HEK293 (cell line): ENCODE data around the gene AMER3.
A peak's percentile ranks its signal among the peaks of the same experiment; 100 is the strongest.

Experiments
- CTCF ChIA-PET: fragments of 350-600 bp; formaldehyde crosslinking; extraction: SDS; loops from one replicate; lab custom pipeline; 2021; ENCODE audit warnings: antibody characterized with exemption; lab: Yijun Ruan, JAX
- POLR2A ChIA-PET: fragments of 300-600 bp; formaldehyde crosslinking; extraction: SDS; loops from one replicate; lab custom pipeline; 2020; ENCODE audit warnings: antibody characterized with exemption, inconsistent platforms; lab: Yijun Ruan, JAX
- H3K27ac ChIP-seq: fragments of 200-500 bp; sonication (Bioruptor generic); 2 replicates; pipeline ENCODE4 v1.5.1; 2014; ENCODE audit warnings: low read depth, low read length, control low read depth, inconsistent platforms; ENCODE audit errors: extremely low read depth
- H3K36me3 ChIP-seq, 2 experiments: fragments of 200-500 bp in 1 of 2; sonication (Bioruptor generic) in 1 of 2; 1 replicate in 1 of 2; 2 replicates in 1 of 2; pipeline ENCODE4 v1.5.1; 2014 to 2017; ENCODE audit warnings: inconsistent platforms in 2 of 2, low read length in 2 of 2; ENCODE audit not compliant: control insufficient read depth in 2 of 2, insufficient read depth in 1 of 2
- H3K4me1 ChIP-seq: fragments of 200-500 bp; sonication (Bioruptor generic); 2 replicates; pipeline ENCODE4 v1.5.1; 2014; ENCODE audit warnings: mild to moderate bottlenecking, low read length, inconsistent platforms; ENCODE audit not compliant: control insufficient read depth, insufficient read depth
- H3K4me3 ChIP-seq: 2 replicates; pipeline ENCODE4 v1.5.1; 2011; ENCODE audit warnings: low read depth, mild to moderate bottlenecking, control low read depth, low read length, moderate library complexity
- H3K9me3 ChIP-seq: fragments of 200-500 bp; sonication (Bioruptor generic); 2 replicates; pipeline ENCODE4 v1.5.1; 2014; ENCODE audit warnings: low read depth, low read length, inconsistent platforms; ENCODE audit not compliant: control insufficient read depth, insufficient read depth
- BCL11B ChIP-seq: fragments of 450-650 bp; formaldehyde crosslinking; IDR thresholded peaks from 2 replicates; pipeline ENCODE4 v1.5.1; 2016; ENCODE audit warnings: low read depth, missing biosample characterization, missing genetic modification characterization
- FEZF1 ChIP-seq: fragments of 450-650 bp; formaldehyde crosslinking; IDR thresholded peaks from 2 replicates; pipeline ENCODE4 v1.5.1; 2016; ENCODE audit warnings: missing biosample characterization, missing genetic modification characterization
- TRIM28 ChIP-seq: IDR thresholded peaks from 2 replicates; pipeline ENCODE4 v1.6.1; 2011; ENCODE audit warnings: low read length, control low read depth, borderline replicate concordance
- ZBTB10 ChIP-seq: fragments of 450-650 bp; formaldehyde crosslinking; IDR thresholded peaks from 2 replicates; pipeline ENCODE4 v1.5.1; 2016; ENCODE audit warnings: missing biosample characterization, missing genetic modification characterization
- ZFP37 ChIP-seq: fragments of 450-650 bp; formaldehyde crosslinking; IDR thresholded peaks from 2 replicates; pipeline ENCODE4 v1.5.1; 2016; ENCODE audit warnings: missing biosample characterization, missing genetic modification characterization
- ZNF138 ChIP-seq: fragments of 450-650 bp; formaldehyde crosslinking; IDR thresholded peaks from 2 replicates; pipeline ENCODE4 v1.5.1; 2016; ENCODE audit warnings: missing biosample characterization, missing genetic modification characterization, borderline replicate concordance
- ZNF155 ChIP-seq: fragments of 450-650 bp; formaldehyde crosslinking; IDR thresholded peaks from 2 replicates; pipeline ENCODE4 v1.5.1; 2016; ENCODE audit warnings: missing biosample characterization, missing genetic modification characterization
- ZNF174 ChIP-seq: fragments of 450-650 bp; formaldehyde crosslinking; IDR thresholded peaks from 2 replicates; pipeline ENCODE4 v1.5.0; 2017; ENCODE audit warnings: missing biosample characterization, mild to moderate bottlenecking, missing genetic modification characterization
- ZNF280D ChIP-seq: fragments of 450-650 bp; formaldehyde crosslinking; IDR thresholded peaks from 2 replicates; pipeline ENCODE4 v1.5.1; 2016; ENCODE audit warnings: missing biosample characterization, missing genetic modification characterization
- ZNF350 ChIP-seq: fragments of 450-650 bp; formaldehyde crosslinking; IDR thresholded peaks from 2 replicates; pipeline ENCODE4 v1.5.0; 2017; ENCODE audit warnings: missing biosample characterization, mild to moderate bottlenecking, missing genetic modification characterization
- ZNF391 ChIP-seq: fragments of 450-650 bp; formaldehyde crosslinking; IDR thresholded peaks from 2 replicates; pipeline ENCODE4 v1.5.1; 2016; ENCODE audit warnings: low read depth, missing biosample characterization, missing genetic modification characterization, borderline replicate concordance
- ZNF423 ChIP-seq: fragments of 450-650 bp; formaldehyde crosslinking; IDR thresholded peaks from 2 replicates; pipeline ENCODE4 v1.5.1; 2016; ENCODE audit warnings: missing biosample characterization, missing genetic modification characterization
- ZNF561 ChIP-seq: fragments of 450-650 bp; IDR thresholded peaks from 2 replicates; pipeline ENCODE4 v1.5.1; 2018; ENCODE audit warnings: missing biosample characterization, missing genetic modification characterization, borderline replicate concordance
- ZNF704 ChIP-seq: fragments of 450-650 bp; formaldehyde crosslinking; IDR thresholded peaks from 2 replicates; pipeline ENCODE4 v1.5.1; 2016; ENCODE audit warnings: missing biosample characterization, missing genetic modification characterization
- ZNF76 ChIP-seq: fragments of 450-650 bp; formaldehyde crosslinking; IDR thresholded peaks from 2 replicates; pipeline ENCODE4; 2016; ENCODE audit warnings: low read depth, missing biosample characterization, missing genetic modification characterization, borderline replicate concordance
- ZNF792 ChIP-seq: fragments of 450-650 bp; formaldehyde crosslinking; IDR thresholded peaks from 2 replicates; pipeline ENCODE4 v1.5.1; 2016; ENCODE audit warnings: missing biosample characterization, missing genetic modification characterization
- ZSCAN30 ChIP-seq: fragments of 450-650 bp; IDR thresholded peaks from 2 replicates; pipeline ENCODE4 v1.5.1; 2018; ENCODE audit warnings: missing biosample characterization, mild to moderate bottlenecking, missing genetic modification characterization, moderate library complexity
- TF ChIP-seq, protein P1 (sequence below): fragments of 450-650 bp; formaldehyde crosslinking; IDR thresholded peaks from 2 replicates; pipeline ENCODE4 v1.5.1; 2016; ENCODE audit warnings: missing biosample characterization, missing genetic modification characterization
- TF ChIP-seq, protein P2 (sequence below): fragments of 450-650 bp; formaldehyde crosslinking; IDR thresholded peaks from 2 replicates; pipeline ENCODE4 v1.5.1; 2016; ENCODE audit warnings: missing biosample characterization, missing genetic modification characterization

The AMER3 gene

DNA sequence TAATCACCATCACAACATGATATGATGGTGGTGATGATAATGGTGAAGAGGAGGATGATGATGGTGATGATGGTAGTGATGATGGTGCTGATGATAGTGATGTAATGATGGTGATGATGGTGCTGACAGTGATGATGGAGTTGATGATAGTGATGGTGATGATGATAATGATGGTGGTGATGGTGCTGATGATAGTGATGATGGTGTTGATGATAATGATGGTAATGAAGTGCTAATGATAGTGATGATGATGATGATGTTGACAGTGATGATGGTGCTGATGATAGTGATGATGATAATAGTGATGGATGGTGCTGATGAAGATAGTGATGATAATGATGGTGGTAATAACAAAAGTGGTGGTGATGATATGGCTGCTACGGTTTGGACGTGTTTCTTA, 30.9 kb upstream of the AMER3 start (continued):
- no peak for TF ChIP-seq ZNF391
- no peak for TF ChIP-seq ZNF350 (tag by site-specific recombination)
- no peak for TF ChIP-seq ZNF138
- TF ChIP-seq, all 188 proteins: peak for 3

DNA sequence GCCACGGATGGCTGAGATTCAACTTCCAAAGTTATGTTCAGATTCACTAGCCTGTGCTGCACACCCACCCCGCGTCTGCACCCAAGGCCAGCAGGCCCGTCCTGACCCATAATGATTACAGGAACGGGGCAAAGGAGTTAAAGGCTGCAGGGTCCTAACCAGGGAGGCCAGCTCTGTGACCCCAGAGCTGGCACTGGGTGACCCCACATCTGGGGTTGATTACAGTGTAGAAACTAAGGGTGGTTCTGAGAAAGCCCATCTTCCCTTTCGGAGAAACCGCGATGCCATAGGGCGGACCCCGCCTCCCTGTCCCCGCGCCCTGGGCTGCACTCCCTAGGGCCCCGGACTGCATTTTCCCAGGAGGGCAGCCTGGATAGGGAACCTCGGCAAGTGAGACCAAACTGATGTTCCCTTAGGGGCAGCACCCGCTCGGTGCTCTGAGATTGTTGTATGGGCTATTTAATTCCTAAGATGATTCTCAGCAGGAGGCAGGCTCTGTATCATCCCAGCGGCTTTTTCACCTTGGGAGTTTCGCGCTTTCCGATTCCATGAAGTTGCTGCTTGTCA, 28.6 kb upstream of the AMER3 start:
- POLR2A ChIA-PET: interaction anchor here (0.6 kb wide), 1 partner anchor 1277 kb away, joined by 4 read pairs; no protein-coding TSS in a partner anchor
- Histone ChIP-seq H3K4me1 (0 out of 2 replicates have a peak, but pooled peaks cover 2% of the 10 kb centered on the region), H3K4me3 (peak overlapping the region; percentile 48; the same call in 1 of the 2 replicates), H3K27ac (no peak overlapping the region; the same call in 1 of the 2 replicates), H3K9me3 (no peaks in the 10 kb centered on the region), H3K36me3 (no peaks in the 10 kb centered on the region)
- TF ChIP-seq ZNF350 (tag by site-specific recombination) (no peak), FEZF1 (tag by site-specific recombination) (no peak), ZSCAN30 (tag by site-specific recombination) (no peak), ZNF561 (no peak), ZNF174 (tag by site-specific recombination) (no peak), ZNF792 (tag by site-specific recombination) (no peak), ZNF280D (tag by site-specific recombination) (no peak), ZNF704 (no peak), ZBTB10 (tag by site-specific recombination) (no peak), ZNF155 (tag by site-specific recombination) (no peak), ZNF76 (no peak), TRIM28 (no peak), ZFP37 (no peak), BCL11B (tag by site-specific recombination) (no peak), ZNF423 (tag by site-specific recombination) (no peak)
- TF ChIP-seq, protein P1, sequence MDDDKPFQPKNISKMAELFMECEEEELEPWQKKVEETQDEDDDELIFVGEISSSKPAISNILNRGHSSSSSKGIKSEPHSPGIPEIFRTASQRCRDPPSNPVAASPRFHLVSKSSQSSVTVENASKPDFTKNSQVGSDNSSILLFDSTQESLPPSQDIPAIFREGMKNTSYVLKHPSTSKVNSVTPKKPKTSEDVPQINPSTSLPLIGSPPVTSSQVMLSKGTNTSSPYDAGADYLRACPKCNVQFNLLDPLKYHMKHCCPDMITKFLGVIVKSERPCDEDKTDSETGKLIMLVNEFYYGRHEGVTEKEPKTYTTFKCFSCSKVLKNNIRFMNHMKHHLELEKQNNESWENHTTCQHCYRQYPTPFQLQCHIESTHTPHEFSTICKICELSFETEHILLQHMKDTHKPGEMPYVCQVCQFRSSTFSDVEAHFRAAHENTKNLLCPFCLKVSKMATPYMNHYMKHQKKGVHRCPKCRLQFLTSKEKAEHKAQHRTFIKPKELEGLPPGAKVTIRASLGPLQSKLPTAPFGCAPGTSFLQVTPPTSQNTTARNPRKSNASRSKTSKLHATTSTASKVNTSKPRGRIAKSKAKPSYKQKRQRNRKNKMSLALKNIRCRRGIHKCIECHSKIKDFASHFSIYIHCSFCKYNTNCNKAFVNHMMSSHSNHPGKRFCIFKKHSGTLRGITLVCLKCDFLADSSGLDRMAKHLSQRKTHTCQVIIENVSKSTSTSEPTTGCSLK (tag by site-specific recombination): no peak
- TF ChIP-seq, protein P2, sequence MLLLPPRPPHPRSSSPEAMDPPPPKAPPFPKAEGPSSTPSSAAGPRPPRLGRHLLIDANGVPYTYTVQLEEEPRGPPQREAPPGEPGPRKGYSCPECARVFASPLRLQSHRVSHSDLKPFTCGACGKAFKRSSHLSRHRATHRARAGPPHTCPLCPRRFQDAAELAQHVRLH: no peak
- CTCF ChIA-PET: no interaction called here
